Activated CD8-positive, alpha-beta T cell treated with anti-CD3 and anti-CD28 coated beads, Interleukin-2, amount 10 ng/mL, durations not matched to agents 7 days and 5 days (primary cell): ENCODE data around the gene SSBP1. TPM values are rescaled to one million over a fixed set of nuclear protein-coding genes. Genes with fewer than 3 reads are reported as not detected.

Experiments used
- ATAC-seq: fragments of 150-1000 bp; cut with Tn5 transposase; one replicate; pipeline ENCODE4 v1.10.0; 2021; ENCODE audit warnings: moderate library complexity
- CTCF ChIA-PET: fragments of 350-600 bp; sonication (Branson Sonifier 250); formaldehyde crosslinking; loops from one replicate; lab custom pipeline; 2021; ENCODE audit warnings: antibody characterized with exemption; lab: Charles Lee
- POLR2A ChIA-PET: fragments of 350-600 bp; sonication (Branson Sonifier 250); formaldehyde crosslinking; loops from one replicate; lab custom pipeline; 2021; ENCODE audit warnings: antibody characterized with exemption; lab: Charles Lee
- DNase-seq: peaks from one replicate; pipeline ENCODE4 v3.0.0-alpha.2; 2020
- H3K27ac Mint-ChIP-seq: one replicate; pipeline ENCODE4 v1.8.0; 2021; ENCODE audit warnings: mild to moderate bottlenecking, mixed read lengths
- H3K27me3 Mint-ChIP-seq: one replicate; pipeline ENCODE4 v1.8.0; 2021; ENCODE audit warnings: low read depth, mixed read lengths
- H3K36me3 Mint-ChIP-seq: one replicate; pipeline ENCODE4 v1.8.0; 2021; ENCODE audit warnings: low read depth, mixed read lengths
- H3K4me1 Mint-ChIP-seq: one replicate; pipeline ENCODE4 v1.8.0; 2021; ENCODE audit warnings: low read depth, mixed read lengths
- H3K4me3 Mint-ChIP-seq: one replicate; pipeline ENCODE4 v1.8.0; 2021; ENCODE audit warnings: mild to moderate bottlenecking, mixed read lengths
- H3K9me3 Mint-ChIP-seq: one replicate; pipeline ENCODE4 v1.8.0; 2022; ENCODE audit warnings: mixed read lengths; ENCODE audit not compliant: insufficient read depth
- total RNA-seq, 2 experiments: library from RNA; stranded (reverse); gene quantifications; one replicate each; pipeline ENCODE4 v1.2.3, GENCODE V29; 2021

SSBP1 gene
- total RNA-seq, 2 experiments from 2014 or later: 138 to 140 TPM

- Mint-ChIP-seq H3K4me1 (no peaks in the 10 kb centered on the region), H3K27ac (no peak within 1 kb of the TSS), H3K9me3 (no peaks in the 10 kb centered on the region)
These were observed 38.2 kb downstream of the SSBP1 start, which contains the start of gene TAS2R4 for GRCh38 chr7:141776374-141776773. Gene TAS2R4, plus strand, starts transcription at chr7:141776674. Its CDS starts 1,815 bp downstream, at chr7:141778489.

GRCh38 chr7:141785706-141786552 is 47.8 kb downstream of the SSBP1 start:
- H3K27ac Mint-ChIP-seq: no peak overlapping the region
- peak; percentile 45 for DNase-seq
- ChIA-PET CTCF (interaction anchor here (0.6 to 4.8 kb wide), 18 partner anchors 9 to 278 kb away, joined by 3 to 65 read pairs (median 4); partner anchors contain the start of genes DENND11, PRSS37, SSBP1 and TAS2R4), POLR2A (no interaction called here)
- H3K4me1 Mint-ChIP-seq: no peaks in the 10 kb centered on the region
- H3K36me3 Mint-ChIP-seq: no peaks in the 10 kb centered on the region
- no peak overlapping the region for H3K4me3 Mint-ChIP-seq
- H3K9me3 Mint-ChIP-seq: no peaks in the 10 kb centered on the region
- peak; percentile 61 for ATAC-seq
- H3K27me3 Mint-ChIP-seq: no peaks in the 10 kb centered on the region

More at GRCh38 chr7:141776374-141776773, 38.2 kb downstream of the SSBP1 start, which contains the start of gene TAS2R4:
- ChIA-PET CTCF (interaction anchor here (1.0 to 1.5 kb wide), 2 partner anchors 9 to 10 kb away, joined by 3 to 10 read pairs; no protein-coding TSS in a partner anchor), POLR2A (no interaction called here)
- Mint-ChIP-seq H3K36me3 (peaks cover 36% of the 10 kb centered on the region), H3K4me3 (no peak within 1 kb of the TSS), H3K27me3 (no peaks in the 10 kb centered on the region)
- no peak for DNase-seq
- ATAC-seq: no peak

GRCh38 chr7:141788296-141788695 is 50.1 kb downstream of the SSBP1 start:
- H3K4me1 Mint-ChIP-seq: no peaks in the 10 kb centered on the region
- no peaks in the 10 kb centered on the region for H3K36me3 Mint-ChIP-seq
- ChIA-PET CTCF (no interaction called here), POLR2A (no interaction called here)
- no peak for ATAC-seq
- no peaks in the 10 kb centered on the region for H3K9me3 Mint-ChIP-seq
- H3K27me3 Mint-ChIP-seq: no peaks in the 10 kb centered on the region
- no peak overlapping the region for H3K4me3 Mint-ChIP-seq
- no peak overlapping the region for H3K27ac Mint-ChIP-seq
- no peak for DNase-seq

- H3K27ac Mint-ChIP-seq: no peak within 1 kb of the TSS
- ChIA-PET CTCF (no interaction called here), POLR2A (no interaction called here)
- H3K27me3 Mint-ChIP-seq: no peaks in the 10 kb centered on the region
- H3K4me1 Mint-ChIP-seq: no peaks in the 10 kb centered on the region
- DNase-seq: no peak
- no peaks in the 10 kb centered on the region for H3K9me3 Mint-ChIP-seq
- no peak within 1 kb of the TSS for H3K4me3 Mint-ChIP-seq
- no peak for ATAC-seq
- H3K36me3 Mint-ChIP-seq: no peaks in the 10 kb centered on the region
These were observed 51.8 kb downstream of the SSBP1 start, which contains the start of gene TAS2R5 for GRCh38 chr7:141789917-141790316. Gene TAS2R5, plus strand, starts transcription at chr7:141790217. Its CDS starts 145 bp downstream, at chr7:141790362.

GRCh38 chr7:141792526-141792925 is 54.4 kb downstream of the SSBP1 start:
- POLR2A ChIA-PET: no interaction called here
- H3K4me3 Mint-ChIP-seq: no peak overlapping the region
- ATAC-seq (no peak), DNase-seq (no peak)
- H3K27ac Mint-ChIP-seq: no peak overlapping the region
- no peaks in the 10 kb centered on the region for H3K4me1 Mint-ChIP-seq
- CTCF ChIA-PET: no interaction called here
- H3K36me3 Mint-ChIP-seq: no peaks in the 10 kb centered on the region
- no peaks in the 10 kb centered on the region for H3K9me3 Mint-ChIP-seq
- H3K27me3 Mint-ChIP-seq: no peaks in the 10 kb centered on the region

Other genes starting within 250 kb of the SSBP1 start
- gene AGK, start 186.9 kb upstream of the SSBP1 start, total RNA-seq: 10 to 100 TPM; 41.0 to 41.2 TPM
- 10 to 100 TPM; 22.9 to 23.3 TPM for gene DENND11, start 36.2 kb upstream of the SSBP1 start, total RNA-seq
- gene WEE2, start 30.0 kb upstream of the SSBP1 start, total RNA-seq: not detected
- under 1 TPM; 0.50 to 0.73 TPM for gene TAS2R3, start 25.7 kb downstream of the SSBP1 start, total RNA-seq
- gene TAS2R4, start 38.3 kb downstream of the SSBP1 start, total RNA-seq: 1 to 10 TPM in 1 of 2 experiments, under 1 TPM in 1; 0.74 to 1.0 TPM
- gene TAS2R5, start 51.9 kb downstream of the SSBP1 start, total RNA-seq: under 1 TPM; 0.63 to 0.99 TPM
- not detected for gene PRSS37, start 103.1 kb downstream of the SSBP1 start, total RNA-seq
- not detected for gene OR9A4, start 178.0 kb downstream of the SSBP1 start, total RNA-seq
- gene CLEC5A, start 208.6 kb downstream of the SSBP1 start, total RNA-seq: not detected
- gene TAS2R38, start 235.4 kb downstream of the SSBP1 start, total RNA-seq: not detected